ENCODE measurements around the gene FBXL7.

Gene FBXL7

DNA sequence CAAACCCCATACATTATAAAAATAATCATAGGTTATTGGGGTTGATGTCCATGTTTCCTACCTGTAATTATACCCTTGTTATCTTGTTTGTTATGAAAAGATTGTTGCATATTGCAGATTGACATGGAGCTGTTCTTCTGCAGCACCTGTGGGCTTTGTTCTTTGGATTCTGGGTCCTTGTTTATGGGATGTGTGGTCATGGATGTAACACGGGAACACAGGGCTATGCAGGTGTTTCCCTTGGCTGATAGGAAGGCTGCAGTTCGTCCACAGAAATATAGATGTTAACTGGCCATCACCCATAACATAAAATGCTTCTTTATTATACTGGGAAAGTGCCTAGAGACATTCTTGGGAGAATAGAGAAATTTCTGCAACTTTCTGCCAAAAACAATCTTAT lies 77.9 kb downstream of the FBXL7 start:
- no peak for DNase-seq (ENCODE audit: low read depth in 3 of 3)

DNA sequence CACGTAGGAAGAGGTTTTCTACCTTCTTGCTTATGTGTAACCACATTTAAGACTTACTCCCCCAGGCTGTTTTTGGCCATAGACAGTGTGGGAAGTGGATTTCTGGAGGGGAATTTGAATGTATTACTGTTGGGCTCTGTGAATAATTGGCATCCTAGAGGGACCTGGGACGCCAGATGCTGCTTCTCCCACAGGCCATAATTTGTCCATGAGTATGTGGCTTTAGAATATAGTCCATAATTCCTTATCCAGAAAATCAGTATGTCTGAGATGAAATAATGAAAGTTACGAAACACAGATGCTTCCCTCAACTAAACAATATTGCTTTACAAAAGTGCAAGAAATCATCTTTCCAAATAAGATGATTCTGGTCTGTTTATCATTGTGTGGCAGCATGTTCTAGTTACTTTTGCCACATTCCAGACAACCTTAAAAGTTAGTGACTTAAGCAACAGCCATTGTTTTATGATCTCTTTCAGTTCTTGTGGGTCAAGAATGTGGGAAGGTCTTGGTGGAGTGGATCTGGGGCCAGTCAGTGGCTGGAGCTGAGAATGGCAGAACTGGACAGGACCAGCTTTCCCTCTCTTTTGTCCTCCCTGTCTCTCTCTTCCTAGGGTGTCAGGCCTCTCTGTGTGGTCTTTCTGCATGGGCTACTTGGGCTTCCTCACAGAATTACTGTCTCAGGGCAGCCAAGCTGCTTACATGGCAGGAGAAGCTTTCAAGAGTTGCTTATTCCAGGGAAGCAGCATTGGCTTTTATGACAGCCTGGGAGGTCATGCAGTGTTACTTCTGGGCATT lies 79.4 kb downstream of the FBXL7 start:
- no peak for DNase-seq (ENCODE audit: low read depth in 3 of 3)

DNA sequence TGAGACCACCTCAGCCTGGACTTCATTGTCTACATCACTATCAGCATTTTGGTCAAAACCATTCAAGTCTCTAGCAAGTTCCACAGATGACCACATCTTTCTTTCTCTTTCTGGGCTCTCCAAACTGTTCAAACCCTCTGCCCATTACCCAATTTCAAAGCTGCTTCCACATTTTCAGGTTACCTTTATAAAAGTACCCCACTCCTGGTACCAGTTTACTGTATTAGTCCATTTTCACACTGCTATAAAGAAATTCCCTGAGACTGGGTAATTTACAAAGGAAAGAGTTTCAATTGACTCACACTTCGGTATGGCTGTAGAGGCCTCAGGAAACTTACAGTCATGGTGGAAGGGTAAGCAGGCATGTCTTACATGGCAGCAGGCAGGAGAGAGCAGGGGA lies 84.5 kb downstream of the FBXL7 start:
- DNase-seq (ENCODE audit: low read depth in 3 of 3): no peak

DNA sequence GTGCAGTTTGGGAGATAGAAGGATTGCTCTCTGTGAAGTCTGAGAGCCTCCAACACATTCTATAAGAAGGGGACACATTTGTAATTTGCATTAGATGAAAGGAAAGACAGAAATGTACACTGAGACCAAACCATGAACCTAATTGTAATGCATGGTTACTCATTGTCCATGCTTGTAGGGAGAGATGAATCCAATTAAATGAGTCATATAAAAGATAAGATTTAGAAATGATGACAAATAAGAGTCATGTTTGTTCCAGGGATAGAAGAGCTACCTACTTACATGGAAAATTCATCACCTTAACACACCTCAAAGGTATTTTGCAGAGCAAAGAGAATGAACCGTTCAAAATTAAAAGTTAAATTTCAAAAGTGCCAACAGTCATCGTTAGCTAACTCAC lies 85.1 kb downstream of the FBXL7 start:
- DNase-seq (ENCODE audit: low read depth in 3 of 3): no peak

DNA sequence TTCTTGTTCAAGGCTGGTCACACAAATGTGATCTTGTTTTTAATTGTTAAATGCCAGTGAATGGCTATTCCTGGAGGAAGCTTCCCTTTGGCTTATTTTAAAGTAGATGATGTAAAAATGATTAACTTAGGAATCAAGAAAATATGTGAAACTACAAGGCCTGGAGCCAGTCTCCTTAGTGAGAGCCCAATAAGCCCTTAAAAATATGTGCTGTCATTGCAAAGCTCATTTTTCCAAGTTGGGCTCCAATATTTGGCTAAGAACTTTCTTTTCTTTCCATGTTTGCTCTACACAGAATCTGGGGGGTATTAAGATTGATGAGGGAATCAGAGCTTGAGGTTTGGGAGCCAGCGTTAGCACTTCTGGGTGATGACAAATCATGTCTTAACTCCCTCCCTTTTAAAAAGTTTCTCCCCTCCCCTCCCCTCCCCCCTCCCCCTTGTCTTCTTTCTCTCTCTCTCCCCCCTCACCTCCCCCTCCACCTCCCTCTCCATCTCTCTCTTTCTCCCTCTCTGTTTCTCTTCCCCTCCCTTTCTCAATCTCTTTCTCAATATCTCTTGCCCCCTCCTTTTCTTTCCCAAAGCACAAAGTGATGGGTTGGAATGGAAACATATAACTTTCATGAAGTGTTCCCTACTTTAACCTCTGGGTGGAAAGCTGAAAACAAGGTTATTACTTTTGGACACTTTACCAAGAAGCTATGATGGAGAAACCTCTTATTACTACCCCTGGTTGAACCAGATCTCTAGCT lies 86.0 kb downstream of the FBXL7 start:
- DNase-seq (ENCODE audit: low read depth in 3 of 3): no peak

DNA sequence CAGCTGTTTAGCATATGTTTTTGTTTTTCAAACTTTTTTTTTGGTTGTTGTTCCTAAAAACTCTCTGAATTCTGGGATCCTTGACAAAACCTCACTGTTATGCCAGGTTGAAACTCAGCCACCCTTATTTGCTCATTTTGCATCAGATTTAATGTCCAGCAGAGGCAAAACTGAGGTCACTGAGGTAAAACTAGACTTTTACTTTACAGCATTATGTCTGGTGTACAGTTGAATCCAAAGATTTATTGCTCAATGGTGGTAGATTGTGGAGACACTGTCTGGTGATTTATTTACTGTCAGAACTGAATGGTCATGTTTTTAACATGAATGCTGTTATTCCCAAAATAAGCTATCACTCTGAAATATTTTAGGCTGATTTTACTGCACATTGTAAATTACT lies 87.9 kb downstream of the FBXL7 start:
- DNase-seq (ENCODE audit: low read depth in 3 of 3): no peak

DNA sequence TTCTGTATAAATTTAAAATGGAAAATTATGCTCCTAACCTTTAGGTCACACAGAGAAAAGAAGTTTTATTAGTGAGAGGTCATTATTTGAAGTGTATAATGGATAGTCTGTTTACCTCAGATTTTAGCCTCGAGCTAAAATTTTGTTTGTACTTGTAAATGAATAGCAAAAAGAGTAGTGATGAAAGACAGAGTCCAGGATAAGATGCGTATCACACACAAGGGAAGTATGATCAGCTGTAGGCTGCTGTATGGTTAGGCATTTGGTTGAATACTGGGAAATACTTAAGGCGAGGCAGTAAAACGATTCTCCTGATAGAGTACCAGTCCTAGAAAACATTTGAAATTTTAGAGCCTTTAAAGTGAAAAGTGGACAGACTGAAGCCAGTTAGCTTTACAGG lies 92.7 kb downstream of the FBXL7 start:
- no peak for DNase-seq (ENCODE audit: low read depth in 3 of 3)

DNA sequence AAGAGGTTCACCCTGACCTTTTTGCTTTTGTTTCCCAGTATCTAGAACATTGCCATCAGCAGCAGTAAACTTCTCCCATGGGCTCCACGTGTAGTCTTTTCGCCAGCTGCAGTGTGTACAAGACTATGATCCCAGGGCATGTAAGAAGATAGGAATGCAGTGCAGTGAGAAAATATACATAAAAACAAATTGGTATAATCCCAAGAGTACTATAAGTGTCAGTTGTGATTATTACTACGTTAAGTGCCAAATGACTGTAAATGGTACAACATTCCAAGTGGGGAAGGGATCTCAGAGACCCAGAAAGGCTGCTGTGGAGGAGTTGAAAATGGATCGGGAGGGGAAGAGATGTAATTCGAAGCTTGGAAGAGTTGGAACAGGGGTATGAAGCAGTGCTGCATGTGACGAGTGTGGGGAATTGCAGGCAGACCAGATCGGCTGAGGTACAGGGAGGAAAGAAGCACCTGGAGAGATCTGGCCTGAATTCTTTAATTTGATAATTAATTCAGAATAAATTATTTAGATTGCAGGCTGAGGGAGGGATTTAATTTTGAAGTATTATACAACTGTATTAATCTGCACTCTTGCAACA lies 95.1 kb downstream of the FBXL7 start:
- no peak for DNase-seq (ENCODE audit: low read depth in 3 of 3)

DNA sequence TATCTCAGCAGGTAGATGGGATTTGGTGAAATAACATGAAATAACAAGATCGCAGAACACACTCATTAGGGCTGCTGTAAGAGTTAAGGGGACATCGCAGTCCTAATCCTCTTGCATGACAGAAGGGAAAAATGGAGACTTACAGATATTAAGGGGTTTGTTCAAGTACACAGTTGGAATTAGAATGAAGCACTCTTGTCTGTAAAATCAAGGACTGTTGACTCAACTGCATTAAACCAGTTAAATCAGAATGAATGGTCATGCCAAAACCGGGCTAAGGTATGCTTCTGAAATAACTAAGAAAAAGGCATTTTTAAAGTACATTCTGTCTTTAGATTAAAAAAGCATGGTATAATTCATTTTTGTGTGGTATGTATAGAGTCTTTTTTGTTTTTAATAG lies 95.9 kb downstream of the FBXL7 start:
- no peak for DNase-seq (ENCODE audit: low read depth in 3 of 3)

DNA sequence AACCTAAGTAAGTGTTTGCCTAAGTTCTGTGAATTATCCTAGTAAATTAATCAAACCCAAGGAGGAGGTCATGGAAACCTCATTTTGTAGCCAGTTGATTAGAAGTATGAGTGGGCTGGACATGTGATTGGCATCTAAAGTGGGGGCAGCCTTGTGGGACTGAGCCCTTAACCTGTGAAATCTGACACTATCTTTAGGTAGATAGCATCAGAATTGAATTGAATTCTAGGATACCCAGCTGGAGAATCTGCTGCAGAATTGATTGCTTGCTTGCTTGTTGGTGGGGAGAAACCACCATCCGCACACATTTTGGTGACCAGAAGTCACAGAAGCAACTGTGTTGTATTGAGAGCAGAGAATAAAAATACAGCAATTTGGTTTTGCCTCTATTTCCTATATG lies 97.0 kb downstream of the FBXL7 start:
- no peak for DNase-seq (ENCODE audit: low read depth in 3 of 3)

DNA sequence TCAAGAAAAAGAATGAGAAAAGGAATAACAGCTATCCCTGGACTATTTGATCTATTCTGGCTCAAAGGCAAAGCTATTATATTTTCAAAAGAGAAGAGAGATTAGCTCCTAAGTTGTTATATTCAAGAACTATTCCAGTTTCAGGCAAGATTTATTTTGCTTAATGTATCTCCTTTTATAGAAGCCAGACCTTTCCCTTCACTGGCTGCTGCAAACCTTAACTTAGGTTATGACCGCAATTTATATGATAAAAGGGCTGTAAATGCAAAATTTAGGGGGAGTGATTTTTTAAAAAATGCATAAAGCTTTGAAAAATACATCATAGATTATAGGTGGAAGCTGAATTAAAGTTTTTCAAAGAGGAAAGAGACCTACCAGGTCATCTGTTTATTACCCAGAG lies 97.8 kb downstream of the FBXL7 start:
- DNase-seq (ENCODE audit: low read depth in 3 of 3): no peak

DNA sequence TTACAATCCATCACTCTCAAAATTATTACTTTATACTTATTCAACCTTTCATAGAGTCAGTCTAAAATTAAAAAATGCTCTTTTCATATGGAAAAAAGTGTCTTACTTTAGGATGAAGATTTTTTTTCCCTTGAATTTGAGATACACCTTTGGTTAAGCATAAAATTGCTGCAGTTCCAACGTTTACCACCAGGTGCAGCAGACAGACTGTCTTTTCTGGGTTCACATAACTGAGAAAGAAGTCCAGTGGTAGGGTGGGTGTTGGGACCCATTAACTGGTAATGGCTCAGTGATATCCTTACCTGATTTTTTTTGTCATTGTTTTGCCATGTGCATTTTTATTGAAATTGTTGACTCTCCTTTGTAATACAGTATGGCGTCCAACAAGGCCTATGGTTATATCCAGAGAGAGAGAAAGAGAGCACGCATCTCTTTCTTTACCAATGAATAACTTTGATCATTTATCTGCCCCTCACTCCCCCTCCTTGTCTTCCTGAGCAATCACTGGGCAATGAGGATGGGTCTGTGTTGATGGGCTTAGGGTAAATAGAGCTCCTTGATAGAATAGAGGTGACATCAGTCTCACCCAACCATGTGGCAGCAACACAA lies 98.4 kb downstream of the FBXL7 start:
- DNase-seq (ENCODE audit: low read depth in 3 of 3): peak in 1 of 3 donors; percentile 9

DNA sequence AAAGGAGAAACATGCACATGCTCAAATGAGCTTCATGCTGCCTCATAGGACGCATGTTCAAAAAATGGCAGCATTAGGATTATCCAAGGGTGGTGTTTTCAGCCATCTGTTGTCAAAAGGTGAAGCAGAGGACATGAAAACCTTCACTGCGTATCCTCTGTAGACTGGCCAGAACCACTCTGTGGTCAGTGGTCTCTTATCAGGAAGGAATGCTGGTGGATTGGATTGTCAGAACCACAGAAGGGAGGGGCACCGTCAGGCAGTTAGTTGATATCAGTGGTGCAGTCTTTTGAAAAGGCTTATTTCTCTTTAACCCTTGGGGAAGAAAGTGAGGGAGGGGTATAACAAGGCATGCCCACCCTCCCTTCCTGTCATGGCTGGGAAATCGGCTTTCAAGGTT lies 100.1 kb downstream of the FBXL7 start:
- no peak for DNase-seq (ENCODE audit: low read depth in 3 of 3)

DNA sequence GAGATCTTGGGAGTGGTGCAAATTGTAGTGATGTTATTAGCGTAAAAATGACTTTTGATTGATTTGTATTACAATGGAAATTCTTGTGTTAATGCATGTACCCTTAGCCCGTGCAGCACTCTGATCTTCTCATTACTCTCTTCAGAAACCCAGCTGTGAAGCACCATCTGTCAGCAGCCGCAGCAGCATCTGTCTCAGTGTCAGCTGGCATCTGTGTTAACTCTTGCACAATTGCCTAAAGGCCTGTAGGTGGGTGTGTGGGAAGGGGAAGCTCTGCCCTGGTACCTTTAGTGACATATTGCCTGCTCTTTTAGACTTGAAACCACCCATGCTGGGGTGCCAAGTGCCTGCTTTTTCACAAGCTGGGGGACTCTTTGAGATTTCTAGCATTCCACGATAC lies 101.3 kb downstream of the FBXL7 start:
- DNase-seq (ENCODE audit: low read depth in 3 of 3): no peak

DNA sequence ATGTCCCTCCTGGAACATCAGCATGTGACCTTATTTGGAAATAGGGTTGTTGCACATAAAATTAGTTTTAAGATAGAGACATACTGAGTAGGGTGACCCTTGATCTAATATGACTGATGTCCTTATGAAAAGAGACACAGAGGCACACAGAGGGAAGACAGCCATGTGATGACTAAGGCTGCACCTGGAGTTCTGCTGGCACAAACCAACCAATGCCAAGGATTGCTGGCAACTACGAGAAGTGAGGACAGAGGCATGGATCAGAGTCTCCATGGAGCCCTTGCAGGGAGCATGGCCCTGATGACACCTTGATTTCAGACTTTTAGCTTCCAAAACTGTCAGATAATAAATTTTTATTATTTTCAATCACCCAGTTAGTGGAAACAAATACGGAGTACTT lies 101.9 kb downstream of the FBXL7 start:
- no peak for DNase-seq (ENCODE audit: low read depth in 3 of 3)

DNA sequence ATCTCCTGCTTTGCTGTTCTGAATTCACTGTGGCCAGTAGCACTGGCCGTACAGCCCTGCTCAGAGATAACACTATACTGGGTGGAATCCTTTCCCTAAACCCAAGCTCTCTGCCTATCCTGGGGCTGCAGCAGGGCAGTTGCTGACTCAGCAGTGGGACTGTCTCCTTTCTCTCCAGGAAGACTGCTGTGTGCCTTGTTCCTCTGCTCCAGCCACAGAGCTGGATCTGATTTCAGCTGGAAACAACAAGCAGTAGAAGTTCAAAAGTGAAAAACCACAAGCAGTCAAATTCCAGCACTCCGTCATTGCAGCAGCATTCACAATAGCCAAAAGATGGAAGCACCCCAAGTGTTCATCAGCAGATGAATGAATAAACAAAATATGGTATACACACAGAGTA lies 105.0 kb downstream of the FBXL7 start:
- no peak for DNase-seq (ENCODE audit: low read depth in 3 of 3)

DNA sequence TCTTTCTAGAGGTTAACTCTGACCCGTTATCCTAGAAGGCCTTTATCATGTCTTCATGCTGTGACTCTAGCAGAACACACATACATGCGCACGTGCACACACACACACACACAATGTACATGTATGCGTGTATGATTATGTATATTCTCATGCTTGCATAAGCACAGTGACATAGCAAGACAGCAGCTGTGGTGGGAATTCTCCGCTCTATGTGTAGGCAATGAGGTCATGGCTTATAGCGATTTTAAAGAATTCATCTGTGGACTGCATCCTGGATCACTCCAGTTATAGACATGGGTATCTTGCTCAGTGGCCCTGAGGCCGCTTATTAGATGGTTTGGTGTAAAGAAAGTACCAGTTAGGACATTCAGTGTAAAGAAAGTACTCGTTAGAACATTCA lies 106.2 kb downstream of the FBXL7 start:
- DNase-seq (ENCODE audit: low read depth in 3 of 3): no peak

DNA sequence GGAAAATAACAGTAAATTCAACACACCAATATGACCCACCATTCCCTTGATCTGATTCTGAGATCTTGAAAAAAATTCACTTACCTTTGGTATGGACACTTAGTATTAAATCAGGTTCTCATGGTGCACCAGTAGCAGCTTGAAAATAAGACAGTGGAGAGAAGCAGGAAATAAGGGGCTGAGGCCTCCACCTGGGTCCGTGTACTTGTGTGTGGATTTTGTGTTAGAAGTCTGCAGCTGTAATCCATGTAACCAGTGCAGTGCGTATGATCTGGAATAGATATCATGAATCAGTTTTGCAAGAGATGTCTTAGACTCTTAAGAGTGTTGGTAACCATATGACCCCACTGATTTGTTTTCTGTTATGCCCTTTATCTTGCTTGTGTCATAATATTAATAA lies 107.1 kb downstream of the FBXL7 start:
- no peak for DNase-seq (ENCODE audit: low read depth in 3 of 3)

DNA sequence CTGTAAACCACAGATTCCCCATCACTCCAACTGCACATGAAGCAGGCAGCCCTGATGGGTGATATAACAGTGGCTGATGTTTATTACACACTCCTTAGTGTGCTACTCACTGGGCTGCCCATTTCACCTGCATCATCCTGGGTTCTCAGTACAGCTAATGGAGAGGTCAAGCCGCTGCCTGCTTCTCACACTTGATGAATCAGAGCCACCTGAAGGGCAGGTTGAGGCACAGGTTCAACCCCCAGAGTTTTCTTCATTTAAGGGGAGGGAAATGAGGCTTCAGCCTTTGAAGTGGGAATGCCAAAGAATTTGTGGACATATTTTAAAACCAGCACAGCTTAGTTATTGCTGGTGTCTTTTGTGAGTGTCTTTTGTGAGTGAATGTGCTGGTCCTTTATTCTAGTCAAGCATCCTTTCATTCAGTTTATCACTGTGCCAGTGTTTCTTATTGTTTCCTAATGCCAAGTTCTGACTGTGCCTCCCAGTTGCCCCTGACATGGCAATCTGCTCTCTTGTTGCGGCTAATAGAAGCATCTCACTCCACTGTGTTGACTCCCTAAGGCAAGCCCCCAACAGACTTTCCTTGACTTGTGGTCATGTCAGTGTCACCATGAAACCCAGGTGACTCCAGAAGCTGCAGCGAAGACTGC lies 109.2 kb downstream of the FBXL7 start:
- DNase-seq (ENCODE audit: low read depth in 3 of 3): no peak

DNA sequence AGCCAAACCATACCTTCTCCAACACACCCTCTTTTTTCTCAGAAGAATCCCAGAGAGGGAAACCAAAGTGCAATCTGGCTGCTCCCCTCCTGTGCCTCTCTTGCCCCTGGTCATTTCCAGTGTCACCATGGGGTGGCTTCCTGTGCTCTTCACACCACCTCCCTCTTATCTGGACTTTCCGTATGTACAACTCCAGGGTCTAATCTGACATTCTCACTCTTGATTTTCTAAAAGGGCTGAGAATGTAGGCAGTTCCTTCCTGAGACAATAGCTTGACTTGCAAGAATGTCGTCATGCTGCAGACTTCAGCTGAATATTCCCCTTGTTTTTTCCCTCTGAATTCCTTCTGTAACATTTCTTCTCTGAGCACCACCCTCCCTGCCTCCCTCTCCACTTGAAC lies 110.2 kb downstream of the FBXL7 start:
- no peak for DNase-seq (ENCODE audit: low read depth in 3 of 3)

DNA sequence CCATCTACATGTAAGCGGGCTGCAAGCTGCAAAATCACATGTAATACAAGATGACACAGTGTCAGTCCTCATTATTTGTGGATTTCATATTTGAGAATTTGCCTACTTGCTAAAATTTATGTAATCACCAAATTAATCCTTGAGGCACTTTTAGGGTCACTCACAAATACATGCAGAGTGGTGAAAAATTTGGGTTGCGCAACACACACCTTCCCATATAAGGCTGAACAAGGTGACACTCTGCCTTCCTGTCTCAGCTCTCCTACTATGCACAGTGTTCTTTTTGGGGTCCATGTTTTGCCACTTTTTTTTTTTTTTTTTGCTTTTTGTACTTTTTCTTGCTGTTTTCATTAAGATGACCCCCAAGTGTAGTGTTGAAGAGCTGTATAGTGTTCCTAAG lies 111.0 kb downstream of the FBXL7 start:
- no peak for DNase-seq (ENCODE audit: low read depth in 3 of 3)
